Activated T-cell treated with anti-CD3 and anti-CD28 coated beads for 24 hours (primary cell): ENCODE measurements around the gene TRIP10.

Source experiments
- DNase-seq: peaks from one replicate; pipeline ENCODE4 v3.0.0-alpha.2; 2020; ENCODE audit warnings: low read depth

The TRIP10 gene

GRCh38 chr19:6712231-6712630 lies 27.2 kb upstream of the TRIP10 start:
- no peak for DNase-seq

DNA sequence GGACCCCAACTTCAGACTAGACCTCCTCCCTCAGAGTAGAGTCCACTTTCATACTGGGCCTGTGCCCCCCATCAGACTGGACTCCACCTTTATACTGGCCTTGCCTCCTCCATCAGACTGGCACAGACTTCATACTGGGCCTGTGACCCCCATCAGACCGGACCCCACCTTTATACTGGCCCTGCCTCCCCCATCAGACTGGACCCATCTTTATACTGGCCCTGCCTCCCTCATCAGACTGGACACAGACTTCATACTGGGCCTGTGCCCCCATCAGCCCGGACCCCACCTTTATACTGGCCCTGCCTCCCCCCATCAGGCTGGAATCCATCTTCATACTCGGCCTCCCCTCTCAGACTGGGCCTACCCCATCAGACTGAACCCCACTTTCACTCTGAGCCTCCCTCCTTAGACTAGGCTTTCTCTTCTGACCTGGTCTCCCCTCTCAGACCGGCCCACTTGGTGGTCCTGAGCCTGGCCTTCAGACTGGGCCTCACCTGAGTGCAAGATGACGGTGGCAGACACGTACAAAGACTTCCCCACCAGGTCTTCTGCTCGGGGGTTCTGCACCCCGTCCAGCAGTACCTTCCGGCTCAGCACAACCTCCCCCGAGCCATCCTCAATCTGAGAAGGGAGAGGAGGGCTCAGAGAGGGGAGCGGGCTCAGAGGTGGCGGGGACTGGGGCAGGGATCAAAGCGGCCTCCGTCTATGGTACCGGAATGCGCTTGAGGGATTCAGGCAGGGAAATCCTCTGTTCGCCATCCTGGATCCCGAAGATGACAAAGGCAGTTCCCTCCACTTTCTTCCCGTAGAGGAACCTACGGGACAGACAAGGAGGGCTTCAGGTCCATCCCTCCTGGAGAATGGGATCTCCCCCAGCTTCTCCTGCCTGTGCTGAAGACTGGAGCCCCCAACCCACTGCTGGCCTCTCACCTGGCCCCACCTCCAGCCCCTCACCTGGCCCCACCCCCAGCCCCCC lies 26.5 kb upstream of the TRIP10 start:
- DNase-seq = no peak

DNA sequence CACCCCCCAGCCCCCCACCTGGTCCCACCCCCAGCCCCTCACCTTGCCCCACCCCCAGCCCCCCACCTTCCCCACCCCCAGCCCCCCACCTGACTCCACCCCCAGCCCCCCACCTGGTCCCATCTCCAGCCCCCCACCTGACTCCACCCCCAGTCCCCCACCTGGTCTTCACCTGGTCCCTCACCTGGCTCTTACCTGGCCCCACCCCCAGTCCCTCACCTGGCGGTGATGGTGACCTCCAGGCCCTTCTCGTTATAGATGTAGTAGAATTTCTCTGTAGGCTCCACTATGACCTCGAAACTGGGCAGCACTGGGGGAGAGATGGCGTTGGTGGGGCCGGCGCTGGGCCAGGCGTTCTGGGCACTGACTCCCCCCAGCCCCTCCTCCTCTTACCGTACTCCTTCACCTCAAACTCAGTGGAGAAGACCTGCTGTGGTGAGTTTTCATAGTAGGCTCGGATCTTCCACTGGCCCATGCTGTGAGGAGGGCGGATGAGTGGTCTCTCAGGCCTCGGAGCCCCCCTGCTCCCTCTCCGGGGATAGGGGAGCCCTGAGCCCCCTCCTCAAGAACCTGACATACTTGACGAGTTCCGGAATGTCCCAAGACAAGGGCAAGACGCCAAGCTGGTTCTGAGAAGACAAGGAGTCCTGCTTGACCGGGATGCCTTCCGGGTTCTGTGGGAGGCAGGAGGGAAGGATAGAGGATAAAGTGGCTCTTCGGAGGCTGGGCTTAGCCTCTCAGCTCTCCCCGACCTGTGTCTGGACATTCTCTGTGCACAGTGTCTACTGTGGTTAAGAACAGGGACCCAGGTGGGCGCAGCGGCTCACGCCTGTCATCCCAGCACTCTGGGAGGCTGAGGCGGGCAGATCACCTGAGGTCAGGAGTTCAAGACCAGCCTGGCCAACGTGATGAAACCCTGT lies 25.4 kb upstream of the TRIP10 start:
- no peak for DNase-seq

GRCh38 chr19:6714749-6715555 lies 24.5 kb upstream of the TRIP10 start:
- no peak for DNase-seq

DNA sequence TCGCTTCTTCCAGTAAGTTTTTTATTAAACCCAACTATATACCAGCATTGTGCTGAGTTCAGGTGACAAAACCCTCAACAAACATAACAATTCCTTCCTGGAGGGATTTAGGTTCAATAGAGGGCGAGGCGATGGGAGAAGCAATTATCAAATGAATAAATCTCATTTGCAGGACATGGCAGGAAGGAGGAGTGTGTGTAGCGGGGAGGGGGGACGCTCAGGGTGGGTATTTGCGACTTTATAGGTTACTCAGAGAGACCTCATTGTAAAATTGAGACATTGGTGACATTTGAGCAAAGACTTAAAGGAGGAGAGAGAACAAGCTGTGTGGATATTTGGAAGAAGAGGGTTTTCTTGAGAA lies 22.9 kb upstream of the TRIP10 start:
- DNase-seq = no peak

- DNase-seq = no peak
Observed at GRCh38 chr19:6717036-6717435, 22.4 kb upstream of the TRIP10 start.

- no peak for DNase-seq
Observed at GRCh38 chr19:6717441-6717971, 22.0 kb upstream of the TRIP10 start.

- DNase-seq = no peak
Observed at GRCh38 chr19:6718111-6718740, 21.3 kb upstream of the TRIP10 start.

- no peak for DNase-seq
Observed at GRCh38 chr19:6718741-6719539, 20.5 kb upstream of the TRIP10 start.

DNA sequence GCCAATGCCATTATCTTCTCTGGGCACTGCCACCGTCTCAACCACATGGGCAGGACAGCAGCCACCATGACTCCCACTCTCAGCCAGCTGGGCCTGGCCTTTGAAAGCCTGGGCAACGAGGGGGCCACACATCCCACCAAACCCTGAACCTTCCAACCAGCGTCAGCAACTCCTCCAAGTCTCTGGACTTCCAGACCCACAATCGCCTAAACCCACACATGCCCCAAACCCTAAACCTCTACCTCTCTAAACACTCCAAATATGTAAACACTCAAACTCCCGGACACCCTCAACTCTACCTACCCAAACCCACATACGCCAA lies 20.0 kb upstream of the TRIP10 start:
- DNase-seq = no peak

DNA sequence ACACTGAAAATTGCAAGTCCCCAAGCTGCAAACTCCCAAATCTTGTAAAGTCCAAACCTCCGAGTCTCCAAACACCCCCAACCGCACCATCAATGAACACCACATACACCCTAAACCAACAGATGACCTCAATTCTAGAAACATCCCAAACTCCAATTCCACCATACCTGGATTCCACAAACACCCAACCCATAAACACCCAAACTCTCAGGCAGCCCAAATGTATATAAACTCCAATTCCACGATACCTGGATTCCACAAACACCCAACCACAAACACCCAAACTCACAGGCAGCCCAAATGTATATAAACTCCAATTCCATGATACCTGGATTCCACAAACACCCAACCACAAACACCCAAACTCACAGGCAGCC lies 19.5 kb upstream of the TRIP10 start:
- no peak for DNase-seq

DNA sequence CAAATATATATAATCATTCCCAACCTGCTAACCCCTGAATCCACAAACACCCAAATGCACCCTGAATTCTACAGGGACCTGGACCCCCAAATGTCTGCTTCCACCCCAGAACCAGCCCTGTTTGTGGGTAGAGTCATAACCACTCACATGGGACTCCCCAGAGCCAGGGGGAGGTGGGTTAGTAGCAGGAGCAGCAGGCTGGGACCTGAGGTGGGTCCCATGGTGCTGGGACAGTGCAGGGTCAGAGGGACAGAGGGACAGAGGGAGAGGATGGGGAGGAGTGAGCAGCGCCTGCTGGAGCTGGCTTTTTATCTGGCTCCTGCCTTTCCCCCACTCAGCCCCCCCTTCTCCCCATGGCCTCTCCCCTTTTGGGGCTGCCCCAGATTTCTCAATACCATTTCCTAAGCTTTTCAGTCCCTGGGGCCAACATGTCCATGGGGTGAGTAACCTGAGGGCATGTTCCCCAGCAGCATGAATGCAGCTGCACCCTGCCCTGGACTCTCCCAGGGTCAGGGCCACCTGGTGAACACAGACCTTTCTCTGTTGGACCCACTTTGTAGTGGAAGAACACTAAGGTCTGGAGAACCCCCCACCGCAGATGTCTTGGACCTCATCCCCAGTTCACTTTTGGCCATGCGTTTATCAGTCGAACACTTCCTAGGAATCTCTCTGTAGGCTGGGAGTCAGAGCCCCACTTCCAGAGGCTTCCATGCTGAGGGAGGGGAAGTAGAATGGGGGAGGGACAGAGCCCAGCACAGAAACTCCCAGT lies 18.9 kb upstream of the TRIP10 start, which contains the start of gene C3:
TSS of gene C3 (minus strand) at position 282 of the 769 bp plus-strand sequence. CDS start at position 221, 61 bp downstream.
- DNase-seq = no peak

DNA sequence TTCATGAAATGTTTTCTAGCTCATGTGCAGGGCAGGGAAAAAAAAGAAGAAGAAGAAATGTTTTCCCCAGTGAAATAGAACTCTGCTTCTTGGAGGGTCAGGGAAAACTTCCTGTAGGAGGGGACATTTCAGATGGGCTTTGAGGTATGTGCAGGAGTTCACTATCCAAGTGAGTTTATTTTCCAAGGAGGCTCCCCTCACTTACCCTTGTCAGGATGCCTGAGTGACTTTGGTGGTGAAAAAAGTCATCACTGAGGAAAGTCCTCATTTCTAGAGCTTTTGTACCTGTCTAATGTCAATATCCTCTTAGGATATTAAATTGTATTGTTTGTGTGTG lies 18.4 kb upstream of the TRIP10 start:
- no peak for DNase-seq

GRCh38 chr19:6721773-6722172 lies 17.7 kb upstream of the TRIP10 start:
- no peak for DNase-seq

DNA sequence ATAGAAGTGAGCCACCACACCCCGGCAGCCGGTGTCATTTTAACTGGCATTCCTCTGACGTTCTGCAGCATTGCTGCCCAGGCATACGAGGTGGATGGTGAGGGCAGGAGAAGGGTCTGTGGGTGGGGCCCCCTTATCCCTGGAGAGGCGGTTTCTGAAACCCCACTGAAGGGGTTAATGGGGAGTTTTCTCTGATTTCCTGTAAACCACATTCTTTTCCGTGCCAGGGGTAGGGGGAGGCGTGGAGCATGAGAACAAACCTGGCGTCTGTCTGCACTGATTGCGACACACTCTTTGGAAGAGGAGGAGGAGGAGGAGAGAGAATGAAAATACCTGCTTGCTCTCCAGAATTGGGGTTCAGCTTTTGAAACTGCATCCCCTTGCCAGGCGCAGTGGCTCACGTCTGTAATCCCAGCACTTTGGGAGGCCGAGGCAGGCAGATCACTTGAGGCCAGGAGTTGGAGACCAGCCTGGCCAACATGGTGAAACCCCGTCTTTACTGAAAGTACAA lies 16.3 kb upstream of the TRIP10 start:
- no peak for DNase-seq

DNA sequence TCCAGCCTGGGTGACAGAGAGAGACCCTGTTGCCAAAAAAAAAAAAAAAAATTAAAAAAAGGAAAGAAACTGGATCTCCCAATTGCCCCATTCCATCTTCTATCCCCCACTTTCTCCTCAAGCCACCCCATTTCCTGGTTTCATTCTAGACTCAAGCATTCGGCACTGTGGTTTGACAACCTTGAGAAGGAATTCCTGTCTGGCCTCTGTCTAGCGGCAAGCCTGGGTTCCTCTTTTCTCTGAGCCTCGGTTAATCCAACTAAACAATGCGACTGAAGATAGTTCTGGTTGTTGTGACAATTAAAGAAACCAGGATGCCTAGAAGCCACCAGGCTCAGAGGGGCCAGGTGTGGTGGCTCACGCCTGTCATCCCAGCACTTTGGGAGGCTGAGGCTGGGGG lies 15.7 kb upstream of the TRIP10 start:
- no peak for DNase-seq

DNA sequence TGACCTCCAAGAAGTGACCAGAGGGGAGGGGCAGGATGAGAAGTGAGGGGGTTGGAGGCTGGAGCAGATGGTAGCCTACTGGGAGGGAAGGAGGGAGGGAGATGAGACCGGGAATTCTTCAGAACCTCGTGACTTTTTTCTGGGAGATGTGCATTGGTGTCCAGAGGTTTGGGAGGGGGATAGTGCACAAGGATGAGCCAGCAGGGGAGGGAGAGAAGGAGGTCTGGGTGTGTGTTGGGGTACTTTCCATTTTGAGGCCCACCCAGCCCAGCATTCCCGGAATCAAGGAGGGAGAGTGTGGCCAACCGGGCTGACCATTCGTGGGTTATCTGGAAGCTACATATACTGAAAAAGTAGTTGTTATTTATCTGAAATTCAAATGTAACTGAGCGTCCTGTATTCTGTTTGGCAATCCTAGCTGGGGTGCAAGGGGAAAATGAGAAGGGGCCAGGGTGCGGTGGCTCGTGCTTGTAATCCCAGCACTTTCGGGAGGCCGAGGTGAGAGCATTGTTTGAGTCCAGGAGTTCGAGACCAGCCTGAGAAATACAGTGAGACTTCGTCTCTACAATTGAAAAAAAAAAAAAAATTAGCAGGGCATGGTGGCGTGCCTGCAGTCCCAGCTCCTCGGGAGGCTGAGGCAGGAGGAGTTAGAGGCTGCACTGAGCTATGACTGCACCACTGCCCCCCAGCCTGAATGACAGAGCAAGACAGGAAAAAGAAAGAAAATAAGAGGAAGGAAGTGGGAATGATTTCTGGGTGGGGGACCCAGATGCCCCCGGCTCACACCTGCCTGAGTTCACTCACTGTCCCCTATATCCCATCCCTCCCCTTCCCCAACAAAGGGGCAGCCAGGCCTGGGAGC lies 14.6 kb upstream of the TRIP10 start:
- no peak for DNase-seq

DNA sequence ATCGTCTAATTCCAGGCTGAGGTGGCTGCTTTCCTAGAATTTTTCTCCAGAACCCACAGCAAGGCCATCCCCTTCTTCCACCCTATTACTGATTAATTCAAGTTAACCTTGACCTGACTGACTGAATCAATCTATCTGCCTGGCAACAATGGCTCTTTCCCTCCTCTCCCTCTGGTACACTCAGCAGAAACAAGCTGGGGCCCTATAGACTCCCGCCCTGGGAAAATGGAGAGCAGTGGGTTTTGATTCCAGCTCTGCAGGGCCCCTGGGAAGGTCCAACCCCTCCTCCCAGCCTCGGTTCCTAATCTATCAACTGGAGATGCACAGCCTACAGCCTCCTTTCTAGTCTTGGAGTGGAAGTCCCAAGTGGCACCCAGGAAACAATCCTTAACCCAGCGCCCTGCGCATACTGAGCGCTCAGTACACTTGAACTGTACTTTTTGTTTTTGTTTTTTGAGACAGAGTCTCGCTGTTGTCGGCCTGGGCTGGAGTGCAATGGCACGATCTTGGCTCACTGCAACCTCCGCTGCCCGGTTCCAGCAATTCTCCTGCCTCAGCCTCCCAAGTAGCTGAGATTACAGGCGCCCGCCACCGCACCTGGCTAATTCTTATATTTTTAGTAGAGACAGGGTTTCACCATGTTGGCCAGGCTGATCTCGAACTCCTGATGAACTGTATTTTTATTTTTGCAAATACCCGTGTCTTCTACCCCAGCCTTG lies 13.8 kb upstream of the TRIP10 start:
- no peak for DNase-seq
